ENCODE measurements around the gene PDE4C.
"Not testable (repeated sequence)": the region's sequence is repeated elsewhere in the genome, so short reads cannot be mapped to it uniquely, and the experiment has no call there.

Gene PDE4C

GRCh38 chr19:18223860-18224524 is 2.2 kb downstream of the PDE4C start:
- peak; percentile 12 for DNase-seq (ENCODE audit: low spot score)

DNA sequence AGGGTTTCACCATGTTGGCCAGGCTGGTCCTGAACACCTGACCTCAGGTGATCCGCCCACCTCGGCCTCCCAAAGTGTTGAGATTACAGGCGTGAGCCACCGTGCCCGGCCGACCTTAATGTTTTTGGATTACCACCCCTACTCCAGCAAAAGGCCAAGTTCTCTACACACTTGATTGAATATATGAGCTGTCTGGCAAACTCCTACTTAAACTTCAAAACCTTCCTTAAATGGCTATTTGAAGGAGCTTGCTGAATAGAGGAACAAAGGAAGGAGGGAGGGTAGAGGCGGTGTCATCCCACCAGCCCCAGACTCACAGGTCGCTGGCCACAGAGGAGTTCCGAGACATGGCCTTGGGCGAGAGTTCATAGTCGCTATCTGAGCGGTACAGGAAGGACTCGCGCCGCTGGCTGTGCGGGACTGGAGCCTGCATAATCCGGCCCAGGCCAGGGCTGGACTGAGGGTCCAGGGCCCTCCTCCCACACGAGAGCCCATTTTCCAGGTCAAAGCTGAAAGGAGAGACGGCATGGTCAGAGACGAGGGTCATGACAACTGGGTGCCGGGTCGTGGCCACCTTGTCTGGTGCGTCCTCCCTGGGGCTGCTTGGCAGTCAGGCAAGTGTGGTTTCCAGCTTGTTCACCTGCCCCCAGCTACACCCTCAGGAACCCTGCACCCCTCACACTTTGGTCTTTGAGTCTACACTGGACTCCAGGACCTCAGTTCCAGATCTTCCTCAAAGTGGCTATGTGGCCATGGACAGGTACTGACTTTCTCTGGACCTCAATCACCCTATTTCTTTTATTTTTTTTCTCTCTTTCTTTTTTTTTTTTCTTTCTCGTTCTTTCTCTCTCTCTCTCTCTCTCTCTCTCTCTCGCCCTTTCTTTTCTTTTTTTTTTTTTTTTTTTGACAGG is 4.2 kb downstream of the PDE4C start:
- no peak for DNase-seq (ENCODE audit: low spot score)

DNA sequence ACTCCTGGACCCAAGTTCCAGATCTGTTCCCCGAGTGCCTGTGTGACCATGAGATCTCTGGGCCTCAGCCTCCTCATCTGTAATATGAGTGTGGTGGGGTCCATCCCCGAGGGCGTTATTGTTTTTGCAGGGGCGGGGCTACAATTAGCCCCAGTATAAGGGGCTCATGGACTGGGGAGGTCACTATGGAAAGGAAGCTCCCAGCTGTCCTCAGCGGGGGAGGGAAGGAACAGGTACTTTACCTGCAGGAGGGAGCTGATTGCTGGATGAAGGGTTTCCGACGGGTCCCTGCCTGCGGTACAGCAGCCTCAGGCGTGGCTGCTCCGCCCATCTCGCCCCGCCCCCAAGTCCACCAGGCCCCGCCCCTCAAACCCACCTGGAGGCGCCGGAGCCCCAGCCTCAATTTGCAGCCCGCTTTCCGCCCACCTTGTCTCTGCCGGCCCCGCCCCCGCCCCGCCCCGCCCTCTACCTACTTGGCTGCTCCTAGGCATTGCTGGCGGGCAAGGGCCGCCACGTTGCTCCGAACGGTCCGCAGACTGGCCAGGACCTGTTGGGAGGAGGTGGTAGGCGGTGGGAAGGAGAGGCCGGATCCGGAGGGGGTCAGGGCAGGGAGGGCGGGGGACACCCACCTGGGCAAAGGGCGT is 5.5 kb downstream of the PDE4C start:
- no peak for DNase-seq (ENCODE audit: low spot score)

DNA sequence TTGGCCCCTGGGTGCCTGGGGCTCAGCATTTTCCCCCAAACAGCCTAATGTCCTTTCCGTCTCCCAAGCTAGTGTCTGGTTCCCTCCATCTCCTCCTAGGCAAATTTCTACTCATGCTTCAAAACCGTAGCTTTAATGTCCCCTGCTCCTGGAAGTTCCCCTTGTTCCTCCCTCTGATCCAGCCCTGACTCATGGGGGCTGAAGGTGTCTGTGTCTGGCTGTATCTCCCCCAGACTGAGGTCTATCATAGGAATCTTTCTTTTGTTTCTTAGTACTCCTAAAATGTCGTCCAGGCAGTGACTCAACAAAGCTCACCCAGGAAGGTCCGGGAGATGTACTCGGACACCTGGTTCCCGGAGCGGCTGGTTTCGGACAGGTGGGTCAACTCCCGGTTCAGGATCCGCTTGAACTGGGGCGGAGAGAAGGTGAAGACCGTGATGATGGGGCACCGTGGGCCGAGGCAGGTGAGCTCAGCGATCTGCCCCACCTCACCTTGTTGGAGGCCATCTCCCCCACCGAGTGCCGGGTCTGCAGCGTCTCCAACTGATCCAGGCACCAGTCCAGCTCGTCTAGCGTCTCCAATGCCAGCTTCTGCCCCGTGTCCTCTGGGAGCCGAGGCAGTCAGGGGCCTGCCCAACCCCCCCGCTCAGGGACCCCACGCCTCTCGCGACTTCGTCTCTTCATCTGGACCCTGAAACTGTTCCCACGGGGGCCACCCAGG is 6.2 kb downstream of the PDE4C start:
- DNase-seq (ENCODE audit: low spot score), result no peak

DNA sequence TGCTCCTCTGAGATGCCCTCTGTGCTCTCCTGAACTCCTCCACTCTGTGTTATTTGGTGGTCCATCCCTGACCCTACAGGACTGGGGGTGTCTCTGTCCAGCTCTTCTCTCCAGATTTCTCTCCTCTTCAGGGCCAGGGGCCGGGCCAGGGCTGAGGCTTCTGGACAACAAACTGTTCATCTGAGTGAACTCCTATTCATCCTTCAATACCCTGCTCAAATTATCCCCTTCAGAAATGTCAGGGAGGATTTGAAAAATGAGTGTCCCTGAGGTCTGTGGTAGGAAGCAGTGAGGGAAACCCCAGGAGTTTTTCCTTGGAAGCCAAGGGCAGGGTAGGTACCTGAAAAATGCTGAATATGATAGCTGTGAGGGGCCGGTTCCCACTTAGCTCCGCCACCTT is 7.6 kb downstream of the PDE4C start:
- no peak for DNase-seq (ENCODE audit: low spot score)

- DNase-seq (ENCODE audit: low spot score), result no peak
These were observed 8.1 kb downstream of the PDE4C start for GRCh38 chr19:18218159-18218558.

DNA sequence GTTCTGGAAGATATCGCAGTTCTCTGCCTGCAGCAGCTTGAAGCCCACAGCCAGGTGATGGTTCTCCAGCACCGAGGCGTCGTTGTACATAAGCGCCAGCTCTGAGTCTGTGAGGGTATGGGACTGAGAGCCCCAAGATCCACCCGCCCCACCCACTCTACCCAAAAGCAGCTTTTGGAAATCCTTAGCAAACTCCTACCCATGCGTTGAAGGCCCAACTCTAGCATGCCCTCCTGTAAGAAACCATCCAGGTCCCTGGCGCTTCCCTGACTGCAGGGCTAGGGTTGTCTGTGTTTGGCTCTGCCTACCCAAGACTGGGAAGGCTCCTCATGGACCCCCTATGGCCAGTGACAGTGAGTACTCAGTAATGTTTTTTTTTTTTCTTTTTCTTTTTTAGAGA is 9.4 kb downstream of the PDE4C start:
- no peak for DNase-seq (ENCODE audit: low spot score)

GRCh38 chr19:18214779-18215433 is 11.3 kb downstream of the PDE4C start:
- DNase-seq (ENCODE audit: low spot score), result no peak

DNA sequence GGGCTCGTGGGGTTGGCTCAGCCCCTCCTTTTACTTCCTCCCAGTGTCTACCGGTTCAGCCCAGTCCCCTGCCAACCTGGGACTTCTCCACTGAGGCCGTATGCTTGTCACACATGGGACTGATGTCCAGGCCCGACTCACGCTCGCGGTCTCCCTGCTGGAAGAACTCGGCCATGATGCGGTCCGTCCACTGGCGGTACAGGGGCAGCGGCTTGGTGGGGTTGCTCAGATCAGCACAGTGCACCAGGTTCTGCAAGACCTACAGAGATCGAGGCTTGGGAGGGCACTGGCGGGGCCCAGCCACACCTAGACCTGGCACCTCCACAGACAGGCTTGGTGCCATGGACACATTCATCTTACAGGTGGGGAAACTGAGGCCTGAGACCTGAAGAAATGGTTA is 14.6 kb downstream of the PDE4C start:
- DNase-seq (ENCODE audit: low spot score), result no peak

GRCh38 chr19:18209912-18210311 is 16.3 kb downstream of the PDE4C start:
- DNase-seq (ENCODE audit: low spot score), result not testable (repeated sequence)

GRCh38 chr19:18208098-18208951 is 17.9 kb downstream of the PDE4C start:
- DNase-seq (ENCODE audit: low spot score), result no peak

DNA sequence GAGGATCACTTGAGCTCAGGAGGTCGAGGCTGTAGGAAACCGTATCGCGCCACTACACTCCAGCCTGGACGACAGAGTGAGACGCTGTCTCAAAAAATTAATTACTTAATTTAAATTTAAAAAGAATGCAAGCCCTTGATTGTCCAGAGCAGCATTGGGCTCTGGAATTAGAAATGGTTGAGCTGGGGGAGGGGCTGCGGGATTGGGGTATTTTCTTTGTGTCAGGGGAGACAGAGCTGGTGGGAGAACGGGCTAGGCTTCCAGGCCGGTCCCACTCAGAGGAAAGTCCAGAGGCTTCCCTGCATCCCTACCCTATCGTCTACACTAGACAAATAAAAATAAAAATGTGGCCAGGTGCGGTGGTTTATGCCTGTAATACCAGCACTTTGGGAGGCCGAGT is 20.2 kb downstream of the PDE4C start:
- DNase-seq (ENCODE audit: low spot score), result no peak

DNA sequence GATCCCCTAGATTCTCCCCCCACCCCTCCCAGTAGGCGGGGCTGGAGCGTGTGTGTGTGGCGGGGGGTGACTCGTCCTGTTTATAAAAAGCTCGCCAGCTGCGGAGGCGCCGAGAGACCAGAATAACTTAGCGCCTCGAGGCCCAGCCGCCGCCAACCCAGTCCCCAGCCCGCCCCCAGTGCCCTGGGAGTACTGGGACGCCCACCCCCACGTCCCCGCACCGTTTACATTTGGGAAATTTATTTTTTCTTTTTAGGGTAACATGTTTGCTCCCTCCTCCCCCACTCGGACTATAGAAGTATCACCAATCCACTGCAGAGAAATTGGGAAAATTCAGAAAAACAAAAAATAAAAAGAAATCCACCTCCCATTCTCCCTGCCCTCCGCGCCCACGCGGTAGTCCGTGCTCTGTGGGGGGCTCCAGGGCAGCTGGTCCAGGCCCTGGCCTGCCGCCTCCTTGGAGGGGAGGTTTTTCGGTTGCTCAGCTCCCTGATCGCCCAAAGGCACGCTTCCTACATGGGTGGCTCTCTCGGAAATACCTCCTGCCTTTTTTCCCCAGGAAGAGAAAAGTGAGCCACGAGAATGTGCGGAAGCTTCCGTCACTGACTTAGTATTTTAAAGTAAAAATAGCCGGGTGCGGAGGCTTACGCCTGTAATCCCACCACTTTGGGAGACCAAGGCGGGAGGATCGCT is 20.9 kb downstream of the PDE4C start:
- DNase-seq (ENCODE audit: low spot score), result peak; percentile 80

DNA sequence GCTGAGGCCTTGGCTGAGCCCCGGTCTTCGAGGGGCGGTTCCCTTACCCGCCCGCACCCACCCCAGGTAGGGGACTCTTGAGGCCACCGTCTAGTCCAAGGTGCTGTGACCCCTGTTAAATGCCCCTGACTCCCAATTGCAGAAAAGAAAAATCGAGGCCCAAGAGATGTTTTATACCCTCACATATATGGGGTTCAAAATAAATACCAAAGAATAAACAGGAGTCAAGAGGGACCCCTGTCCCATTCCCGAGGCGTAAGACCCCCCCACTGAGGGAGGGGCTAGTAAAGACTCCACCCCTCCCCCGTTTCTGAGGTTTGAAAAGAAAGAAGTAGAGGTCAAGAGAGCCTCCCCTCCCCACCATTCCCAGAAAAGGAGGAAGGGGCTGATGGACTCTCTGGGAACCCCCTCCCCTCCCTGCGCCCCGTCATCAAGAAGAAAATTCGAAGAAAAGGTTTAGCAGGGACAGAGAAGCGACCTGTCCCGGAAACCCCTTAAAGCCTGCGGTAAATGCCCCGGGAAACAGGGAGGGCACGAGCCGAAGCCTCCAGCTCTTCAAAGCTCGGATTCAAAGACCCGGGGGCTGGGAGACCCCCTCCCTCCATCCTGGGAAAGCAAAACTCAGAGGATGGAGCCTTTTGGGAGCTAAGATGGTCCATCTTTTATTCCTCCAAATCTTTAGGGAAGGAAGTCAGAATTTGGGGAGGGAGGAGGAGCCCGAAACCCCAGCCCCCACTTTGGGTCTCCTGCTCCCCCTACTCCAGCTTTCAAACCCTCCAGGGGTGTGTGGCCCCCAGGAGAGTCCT is 21.6 kb downstream of the PDE4C start:
- DNase-seq (ENCODE audit: low spot score), result no peak

GRCh38 chr19:18203863-18204393 is 22.3 kb downstream of the PDE4C start, which contains the start of gene RAB3A:
Gene RAB3A, minus strand, starts transcription at chr19:18204042. Its CDS starts 1,302 bp downstream, at chr19:18202740.
- DNase-seq (ENCODE audit: low spot score), result peak; percentile 100

DNA sequence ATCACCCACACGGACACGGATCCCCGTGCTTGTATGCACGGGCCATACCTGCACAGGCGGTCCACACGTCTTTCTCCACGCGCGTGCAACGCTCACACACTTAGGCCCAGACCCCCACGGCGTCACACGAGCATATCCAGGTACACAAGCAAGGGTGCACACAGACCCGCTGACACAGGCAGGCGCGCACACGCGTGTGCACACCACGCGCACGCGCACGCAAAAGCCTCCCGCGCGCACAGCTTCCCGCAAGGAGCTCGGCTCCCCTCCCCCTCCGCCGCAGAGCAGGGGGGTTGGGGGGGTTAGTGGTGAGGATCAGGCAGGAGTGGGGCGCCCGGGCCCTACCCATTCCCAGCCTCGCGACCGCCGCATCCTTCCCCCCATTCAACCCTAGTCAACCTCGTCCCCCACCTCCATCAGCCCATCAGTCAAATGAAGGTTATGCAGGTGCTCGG is 22.8 kb downstream of the PDE4C start:
- peak; percentile 64 for DNase-seq (ENCODE audit: low spot score)

GRCh38 chr19:18202778-18203407 is 23.3 kb downstream of the PDE4C start:
- DNase-seq (ENCODE audit: low spot score), result no peak

- DNase-seq (ENCODE audit: low spot score), result no peak
These were observed 23.9 kb downstream of the PDE4C start for GRCh38 chr19:18202397-18202777.
